SK-N-SH treated with all-trans-retinoic acid at 6 μM for 48 hours (cell line): ENCODE results near the gene OR6C2.
"Not testable (repeated sequence)": the region's sequence is repeated elsewhere in the genome, so short reads cannot be mapped to it uniquely, and the experiment has no call there.

Experiments used
- ATAC-seq: fragments of 200-7000 bp; cut with Tn5 transposase; 3 replicates; pipeline ENCODE4 v1.9.1; 2020; ENCODE audit warnings: mild to moderate bottlenecking, moderate library complexity
- BACH2 ChIP-seq: fragments of 250-450 bp; sonication (Bioruptor Pico); IDR thresholded peaks from 2 replicates; pipeline ENCODE4 v1.9.0; 2021; ENCODE audit warnings: mild to moderate bottlenecking, borderline replicate concordance
- CREB5 ChIP-seq: fragments of 250-450 bp; sonication (Bioruptor Pico); IDR thresholded peaks from 2 replicates; pipeline ENCODE4 v1.5.1; 2020; ENCODE audit warnings: low read depth, mild to moderate bottlenecking, moderate library complexity
- CSRNP3 ChIP-seq: fragments of 250-450 bp; sonication (Bioruptor Pico); IDR thresholded peaks from 2 replicates; pipeline ENCODE4 v1.5.1; 2021; ENCODE audit warnings: mild to moderate bottlenecking, moderate library complexity
- ESRRG ChIP-seq: fragments of 250-450 bp; sonication (Bioruptor Pico); IDR thresholded peaks from 2 replicates; pipeline ENCODE4 v1.6.1; 2021; ENCODE audit warnings: mild to moderate bottlenecking
- GLIS3 ChIP-seq: fragments of 250-450 bp; sonication (Bioruptor Pico); IDR thresholded peaks from 2 replicates; pipeline ENCODE4 v1.5.0; 2020; ENCODE audit warnings: mild to moderate bottlenecking, moderate library complexity
- OSR1 ChIP-seq: fragments of 250-450 bp; sonication (Bioruptor Pico); IDR thresholded peaks from 2 replicates; pipeline ENCODE4 v1.8.0; 2022; ENCODE audit warnings: moderate library complexity, mild to moderate bottlenecking, inconsistent platforms
- PATZ1 ChIP-seq: fragments of 250-450 bp; sonication (Bioruptor Pico); IDR thresholded peaks from 2 replicates; pipeline ENCODE4 v1.8.0; 2020; ENCODE audit warnings: mild to moderate bottlenecking, moderate library complexity, borderline replicate concordance
- POU6F1 ChIP-seq: fragments of 250-450 bp; sonication (Bioruptor Pico); IDR thresholded peaks from 2 replicates; pipeline ENCODE4 v1.8.0; 2021; ENCODE audit warnings: low read depth, mild to moderate bottlenecking, moderate library complexity, borderline replicate concordance
- SNAI2 ChIP-seq: fragments of 250-450 bp; sonication (Bioruptor Pico); IDR thresholded peaks from 2 replicates; pipeline ENCODE4 v1.5.0; 2020; ENCODE audit warnings: mild to moderate bottlenecking, moderate library complexity
- TOX ChIP-seq: fragments of 250-450 bp; sonication (Bioruptor Pico); IDR thresholded peaks from 2 replicates; pipeline ENCODE4 v1.8.0; 2021; ENCODE audit warnings: mild to moderate bottlenecking, moderate library complexity, borderline replicate concordance
- TSHZ2 ChIP-seq: fragments of 250-450 bp; sonication (Bioruptor Pico); IDR thresholded peaks from 2 replicates; pipeline ENCODE4 v1.5.0; 2020; ENCODE audit warnings: mild to moderate bottlenecking, moderate library complexity
- ZFP3 ChIP-seq: fragments of 250-450 bp; sonication (Bioruptor Pico); IDR thresholded peaks from 2 replicates; pipeline ENCODE4 v1.5.0; 2020; ENCODE audit warnings: mild to moderate bottlenecking, moderate library complexity
- ZNF565 ChIP-seq: fragments of 450-650 bp; formaldehyde crosslinking; conservative IDR thresholded peaks from 2 replicates; pipeline ENCODE4 v1.5.0; 2020; ENCODE audit warnings: low read depth, mild to moderate bottlenecking, moderate library complexity
- ZNF8 ChIP-seq: fragments of 450-650 bp; formaldehyde crosslinking; IDR thresholded peaks from 2 replicates; pipeline ENCODE4 v1.5.0; 2020; ENCODE audit warnings: mild to moderate bottlenecking, moderate library complexity

Gene OR6C2

GRCh38 chr12:55472264-55472663, 28.4 kb downstream of the OR6C2 start:
- TF ChIP-seq ZNF8 (no peak), ZFP3 (no peak), TSHZ2 (CRISPR knock-in tag) (no peak), POU6F1 (CRISPR knock-in tag) (no peak), CSRNP3 (CRISPR knock-in tag) (no peak), CREB5 (CRISPR knock-in tag) (no peak), ESRRG (no peak), ZNF565 (CRISPR knock-in tag) (no peak), BACH2 (no peak), TOX (no peak), GLIS3 (CRISPR knock-in tag) (no peak)
- TF ChIP-seq, all 23 proteins: peak for 0
- no peak for ATAC-seq

GRCh38 chr12:55479136-55479535, 35.3 kb downstream of the OR6C2 start:
- not testable (repeated sequence) for ATAC-seq

- ATAC-seq, result not testable (repeated sequence)
These were observed 40.4 kb downstream of the OR6C2 start for GRCh38 chr12:55484284-55484683.

GRCh38 chr12:55492078-55492477, 48.2 kb downstream of the OR6C2 start, which contains the start of gene OR6C68:
Gene OR6C68 (plus strand): TSS chr12:55492378. CDS start chr12:55492378, 0 bp downstream.
- TF ChIP-seq PATZ1 (CRISPR knock-in tag), result no peak
- no peak for TF ChIP-seq ZFP3
- TF ChIP-seq ZNF565 (CRISPR knock-in tag), result no peak
- no peak for TF ChIP-seq OSR1 (CRISPR knock-in tag)
- no peak for TF ChIP-seq SNAI2 (CRISPR knock-in tag)
- no peak for TF ChIP-seq ESRRG
- TF ChIP-seq CREB5 (CRISPR knock-in tag), result no peak
- no peak for TF ChIP-seq CSRNP3 (CRISPR knock-in tag)
- TF ChIP-seq, all 23 proteins: peak for 0
- no peak for ATAC-seq
